Astrocyte of the spinal cord (primary cell): ENCODE measurements around the gene MED13L.

Source experiments
- DNase-seq: peaks from one replicate; pipeline ENCODE4 v3.0.0; 2011; ENCODE audit warnings: low read depth, low spot score
- H3K4me3 ChIP-seq: 2 replicates; pipeline ENCODE4 v1.5.1; 2011; ENCODE audit warnings: low read depth, mild to moderate bottlenecking, low read length, moderate library complexity
- CTCF ChIP-seq: IDR thresholded peaks from 2 replicates; pipeline ENCODE4 v1.5.1; 2012; ENCODE audit warnings: low read depth, mild to moderate bottlenecking, low read length, inconsistent platforms
- in situ Hi-C: cut with HindIII; loops from 2 replicates; pipeline ENCODE4 v1.10.0; 2017; ENCODE audit warnings: low sequenced_read_pairs

The MED13L gene

GRCh38 chr12:116123451-116124258, 153.8 kb downstream of the MED13L start:
- peak overlapping the region; percentile 15 for H3K4me3 ChIP-seq
- peak; percentile 65 for DNase-seq
- TF ChIP-seq CTCF, result no peak
- in situ Hi-C loops, result no loop called here

- no peak overlapping the region for H3K4me3 ChIP-seq
- DNase-seq, result no peak
- no peak for TF ChIP-seq CTCF
- in situ Hi-C loops, result no loop called here
Observed at GRCh38 chr12:116122628-116123027, 154.9 kb downstream of the MED13L start.

GRCh38 chr12:116121453-116121871, 156.0 kb downstream of the MED13L start:
- DNase-seq, result peak; percentile 49
- in situ Hi-C loops, result no loop called here
- H3K4me3 ChIP-seq, result no peak overlapping the region
- TF ChIP-seq CTCF, result no peak

GRCh38 chr12:116116650-116117424, 160.7 kb downstream of the MED13L start:
- in situ Hi-C loops, result no loop called here
- no peak for TF ChIP-seq CTCF
- H3K4me3 ChIP-seq, result no peak overlapping the region
- DNase-seq, result no peak

GRCh38 chr12:116113398-116114130, 163.9 kb downstream of the MED13L start:
- H3K4me3 ChIP-seq, result no peak overlapping the region
- no peak for TF ChIP-seq CTCF
- DNase-seq, result no peak
- in situ Hi-C loops, result no loop called here

GRCh38 chr12:116106870-116107269, 170.6 kb downstream of the MED13L start:
- no peak for DNase-seq
- in situ Hi-C loops, result no loop called here
- no peak overlapping the region for H3K4me3 ChIP-seq
- TF ChIP-seq CTCF, result no peak
